Measurements from ENCODE around the gene PPP1CC.

PPP1CC gene

DNA sequence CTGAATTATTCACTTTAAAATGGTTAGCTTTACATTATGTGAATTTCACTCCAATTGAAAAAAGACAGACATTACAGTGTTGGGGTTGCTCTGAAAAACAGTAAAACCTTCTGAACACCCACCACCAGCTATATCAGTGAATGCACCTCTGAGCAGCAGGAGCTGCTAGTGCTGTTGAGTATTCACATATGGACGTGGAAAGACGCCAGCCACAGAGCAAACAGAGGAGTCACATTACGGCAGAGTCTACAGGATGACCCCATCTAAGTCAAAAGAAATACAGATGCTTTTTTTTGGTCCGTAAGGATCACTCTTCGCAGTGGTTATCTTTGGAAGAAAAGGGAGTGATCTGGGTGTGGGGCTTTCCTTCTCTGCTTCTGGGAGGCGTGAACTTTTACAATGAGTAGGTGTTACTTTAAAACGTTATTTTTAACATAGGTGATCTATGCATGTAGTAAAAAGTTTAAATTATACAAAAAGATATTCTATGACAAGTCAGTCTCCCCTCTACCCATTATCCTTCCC lies 58.3 kb downstream of the PPP1CC start:
- no peak for DNase-seq

DNA sequence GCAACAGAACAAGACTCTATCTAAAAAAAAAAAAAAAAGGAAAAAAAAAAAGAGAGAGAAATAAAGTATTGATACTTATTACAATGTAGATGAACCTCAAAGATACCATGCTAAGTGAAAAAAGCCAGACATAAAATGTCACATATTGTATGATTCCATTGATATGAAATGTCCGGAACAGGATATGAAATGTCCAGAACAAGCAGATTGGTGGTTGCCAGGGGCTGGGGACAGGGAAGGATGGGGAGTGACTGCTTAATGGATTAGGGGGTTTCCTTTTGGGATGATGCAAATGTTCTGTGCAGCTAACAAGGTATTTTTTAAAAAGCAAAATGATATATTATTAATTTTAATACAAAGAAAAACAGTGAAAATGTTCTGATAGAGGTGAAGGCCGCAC lies 58.8 kb downstream of the PPP1CC start:
- no peak for DNase-seq

DNA sequence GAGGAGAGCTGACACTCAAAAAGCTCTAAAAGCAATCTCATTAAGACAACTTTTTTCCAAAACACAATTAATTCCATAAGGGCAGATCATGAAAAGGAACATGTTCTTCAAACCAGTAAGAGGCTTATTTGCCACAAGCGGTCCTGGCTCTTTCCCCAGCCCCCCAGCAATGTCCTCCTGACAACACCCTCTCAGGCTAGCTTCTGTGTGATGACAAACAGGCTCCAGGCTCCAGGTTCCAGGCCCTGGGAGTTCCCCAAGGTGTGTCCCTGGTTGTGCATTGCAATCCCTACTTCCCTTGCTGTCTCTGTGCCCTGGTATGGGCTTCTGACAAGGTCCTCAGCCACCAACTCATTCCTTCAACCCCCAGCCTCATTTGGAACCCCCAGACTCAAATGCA lies 62.7 kb downstream of the PPP1CC start:
- DNase-seq = no peak

DNA sequence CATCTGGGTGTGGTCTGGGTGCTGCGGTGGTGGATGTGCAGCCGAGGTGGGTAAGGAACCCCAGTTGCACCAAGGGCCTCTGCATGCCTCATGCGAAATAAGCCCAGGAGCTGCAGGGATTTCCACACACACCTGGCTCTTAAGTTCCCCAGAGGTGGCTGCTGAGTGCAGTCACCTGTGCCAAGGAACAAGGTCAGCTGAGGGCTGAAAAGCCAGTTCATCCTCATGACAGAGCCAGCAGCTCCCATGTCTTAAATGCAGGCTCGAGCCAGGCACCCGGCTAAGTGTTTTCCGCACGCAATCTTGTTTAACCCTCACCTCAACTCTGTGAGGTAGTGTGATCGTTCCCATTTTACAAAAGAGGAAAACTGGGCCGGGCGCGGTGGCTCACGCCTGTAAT lies 63.5 kb downstream of the PPP1CC start:
- DNase-seq = no peak

DNA sequence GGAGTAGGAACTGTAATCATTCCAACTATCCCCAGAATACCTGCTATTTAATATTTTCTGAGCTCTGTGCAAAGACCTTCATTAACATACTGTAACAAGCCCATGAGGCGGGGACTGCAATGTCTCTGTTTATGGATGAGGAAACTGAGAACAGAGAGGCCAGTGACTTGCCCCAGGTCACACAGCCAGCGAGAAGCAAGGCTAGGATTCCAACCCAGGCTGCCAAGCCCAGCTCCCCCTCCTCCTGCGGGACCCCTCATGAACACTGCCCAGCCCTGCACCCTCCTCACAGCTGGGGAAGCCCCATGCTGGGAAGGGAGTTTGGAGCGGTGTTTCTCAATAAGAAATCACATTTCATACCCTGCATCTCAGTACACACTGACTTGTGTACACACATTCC lies 64.7 kb downstream of the PPP1CC start:
- DNase-seq = no peak

DNA sequence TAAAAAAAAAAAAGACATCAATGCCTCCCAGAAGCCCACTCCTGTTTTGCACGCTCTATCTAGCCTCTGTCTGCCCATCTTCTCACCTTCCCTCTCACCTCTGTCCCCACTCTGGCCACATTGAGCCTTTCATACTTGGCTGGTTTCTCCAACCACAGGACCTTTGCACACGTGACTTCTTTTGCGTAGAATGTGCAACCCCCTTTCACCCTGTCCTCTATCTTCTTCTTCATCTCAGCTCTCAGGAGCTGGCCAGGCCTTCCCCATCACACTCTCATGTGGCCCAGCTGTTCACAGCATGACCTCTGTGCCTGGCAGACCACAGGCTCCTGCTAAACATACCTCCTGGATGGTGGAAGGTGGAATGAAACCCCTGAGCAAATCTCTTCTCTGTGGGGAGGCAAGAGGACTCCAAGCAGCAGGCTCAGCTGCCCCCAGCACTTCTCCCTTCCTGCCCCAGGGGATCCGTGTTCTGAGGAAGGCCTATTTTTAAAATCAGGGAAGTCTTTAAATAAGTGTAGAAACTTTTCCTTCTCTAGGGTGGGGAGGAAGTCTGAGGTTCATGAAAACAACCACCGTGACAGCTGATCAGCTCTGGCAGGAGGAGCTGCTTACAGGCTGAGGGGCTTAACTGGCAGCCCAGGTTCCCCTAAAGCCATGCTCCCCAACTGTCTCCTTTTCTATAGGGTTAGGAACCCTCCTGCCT lies 65.3 kb downstream of the PPP1CC start:
- no peak for DNase-seq

DNA sequence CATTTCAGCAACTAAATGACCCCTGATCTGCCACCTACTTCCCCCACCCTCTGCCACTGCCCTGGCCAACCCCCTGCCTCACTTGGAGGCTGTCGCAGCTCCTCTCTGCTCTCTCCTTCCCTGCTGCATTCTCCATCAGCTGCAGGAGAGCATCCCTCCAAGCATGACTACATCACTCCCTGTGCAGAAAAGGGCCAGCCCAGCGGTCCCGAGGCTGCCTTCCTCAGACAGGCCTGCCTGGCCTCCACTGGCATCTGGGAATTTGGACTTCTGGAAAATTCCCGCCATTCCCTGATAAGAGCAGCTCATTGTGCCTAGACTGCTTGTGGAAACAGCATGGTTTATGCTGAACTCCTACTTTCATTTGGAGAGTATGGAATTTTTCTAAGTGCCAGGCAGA lies 66.5 kb downstream of the PPP1CC start:
- DNase-seq = no peak

DNA sequence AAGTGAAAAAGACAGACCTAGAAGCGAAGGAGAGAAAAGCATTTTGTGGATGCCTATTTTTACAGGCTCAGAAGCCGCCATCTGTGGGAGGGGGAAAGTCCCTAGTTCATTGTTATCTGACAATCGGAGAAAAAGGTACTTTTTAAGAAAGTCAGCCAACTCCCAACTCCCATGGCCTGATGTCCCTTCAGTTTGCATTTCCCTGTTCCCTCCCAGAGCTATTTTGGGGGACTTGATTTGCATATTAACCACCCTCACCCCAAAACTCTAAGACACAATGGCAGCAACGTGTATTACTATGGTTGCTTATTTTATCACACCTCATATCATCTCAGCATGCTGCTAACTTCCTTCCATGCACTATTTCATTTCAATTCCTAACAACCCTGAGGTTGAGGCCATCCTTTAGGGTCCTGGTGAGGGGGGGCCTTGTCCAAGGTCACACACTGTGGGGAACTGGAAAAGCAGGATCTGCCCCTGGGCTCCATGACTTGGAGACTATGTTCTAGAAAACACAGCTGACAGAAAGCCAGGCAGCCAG lies 72.5 kb downstream of the PPP1CC start:
- no peak for DNase-seq

Measured in cerebellar nuclear complex (tissue), 1 donor.